Gastroesophageal sphincter (tissue), 4 donors: ENCODE results near the gene HEPHL1. TPM values are rescaled to one million over a fixed set of nuclear protein-coding genes. Genes with fewer than 3 reads are reported as not detected.

Experiments used
- ATAC-seq: fragments of 150-250 bp; one replicate; pipeline ENCODE4 v1.9.1; 2016; ENCODE audit warnings: mild to moderate bottlenecking, moderate library complexity
- H3K27ac ChIP-seq, 4 donors: fragments of 200-600 bp; sonication (generic) in 3 of 4; 1 replicate in 3 of 4; 2 replicates in 1 of 4; pipeline ENCODE4 v1.5.1; 2016 to 2019
- H3K27me3 ChIP-seq: fragments of 200-600 bp; sonication (generic); one replicate; pipeline ENCODE4 v1.5.1; 2019
- H3K36me3 ChIP-seq, 2 donors: fragments of 200-600 bp; sonication (generic); one replicate each; pipeline ENCODE4 v1.5.1; 2019; ENCODE audit warnings: control low read depth in 1 of 2
- H3K4me1 ChIP-seq, 3 donors: fragments of 200-600 bp; sonication (generic); 1 replicate in 2 of 3; 2 replicates in 1 of 3; pipeline ENCODE4 v1.5.1; 2016 to 2019; ENCODE audit warnings: control low read depth in 2 of 3
- H3K4me3 ChIP-seq, 2 donors: fragments of 200-600 bp; sonication (generic); one replicate each; pipeline ENCODE4 v1.5.1; 2019; ENCODE audit warnings: mild to moderate bottlenecking in 1 of 2, moderate library complexity in 1 of 2
- H3K9me3 ChIP-seq, 3 donors: fragments of 200-600 bp; sonication (generic); one replicate each; pipeline ENCODE4 v1.5.1; 2017 to 2019; ENCODE audit warnings: control low read depth in 2 of 3
- EP300 ChIP-seq: sonication (generic); formaldehyde crosslinking; IDR thresholded peaks from one replicate; pipeline ENCODE4 v1.6.1; 2017; ENCODE audit warnings: antibody characterized with exemption, mild to moderate bottlenecking
- POLR2A ChIP-seq, 2 donors: fragments of 450-650 bp; IDR thresholded peaks; one replicate each; pipeline ENCODE4 v1.6.1; 2017; ENCODE audit warnings: antibody characterized with exemption in 2 of 2, mild to moderate bottlenecking in 2 of 2, moderate library complexity in 1 of 2
- POLR2AphosphoS5 ChIP-seq: sonication (generic); formaldehyde crosslinking; IDR thresholded peaks from one replicate; pipeline ENCODE4 v1.6.1; 2017; ENCODE audit warnings: antibody characterized with exemption
- WGBS, 2 donors: methylation state at CpG; one replicate each; pipeline ENCODE4 v1.1.5; 2018; ENCODE audit warnings: low coverage in 1 of 2; 5-methylcytosine and 5-hydroxymethylcytosine counted together
- total RNA-seq, 4 donors: library from RNA; depleted of rRNA; stranded (reverse); fragments of >200 nt; gene quantifications; one replicate each; pipeline ENCODE4 v1.1.0, GENCODE V29; 2016
- TF ChIP-seq, protein P1 (sequence below), 4 experiments: fragments of 200-600 bp in 2 of 4; fragments of 450-650 bp in 2 of 4; sonication (generic) in 1 of 4; IDR thresholded peaks; one replicate each; pipeline ENCODE4 v1.5.1; 2017 to 2019; ENCODE audit warnings: antibody characterized with exemption in 4 of 4, mild to moderate bottlenecking in 2 of 4, moderate library complexity in 2 of 4

The HEPHL1 gene
- total RNA-seq, 4 donors from 2014 or later, result 0.16 to 0.67 TPM; not detected in 2

DNA sequence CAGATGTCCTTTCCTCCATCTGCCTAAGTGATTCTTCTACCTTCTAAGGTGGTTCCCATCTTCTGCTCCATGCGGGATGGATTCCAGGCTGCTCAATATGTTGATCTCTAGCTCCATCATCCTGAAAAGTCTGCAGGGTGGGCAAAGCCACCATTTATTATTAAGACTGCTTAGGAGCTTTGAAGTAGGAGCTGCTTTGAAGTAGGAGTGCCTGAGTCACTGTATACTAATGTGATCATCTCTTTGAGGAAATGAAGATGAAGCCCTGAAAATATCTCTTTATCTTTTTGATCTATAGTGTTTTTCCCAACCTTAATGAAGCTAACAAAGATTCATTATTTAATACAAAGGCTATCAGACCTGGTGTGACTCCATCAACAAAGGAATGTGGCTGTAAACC, 13.1 kb downstream of the HEPHL1 start:
- Histone ChIP-seq H3K4me1 (no peaks in the 10 kb centered on the region), H3K9me3 (peaks cover 0 to 4% (median 0%) of the 10 kb centered on the region in 3 donors), H3K4me3 (no peak overlapping the region), H3K36me3 (no peaks in the 10 kb centered on the region), H3K27me3 (no peaks in the 10 kb centered on the region), H3K27ac (no peak overlapping the region)
- TF ChIP-seq, protein P1, sequence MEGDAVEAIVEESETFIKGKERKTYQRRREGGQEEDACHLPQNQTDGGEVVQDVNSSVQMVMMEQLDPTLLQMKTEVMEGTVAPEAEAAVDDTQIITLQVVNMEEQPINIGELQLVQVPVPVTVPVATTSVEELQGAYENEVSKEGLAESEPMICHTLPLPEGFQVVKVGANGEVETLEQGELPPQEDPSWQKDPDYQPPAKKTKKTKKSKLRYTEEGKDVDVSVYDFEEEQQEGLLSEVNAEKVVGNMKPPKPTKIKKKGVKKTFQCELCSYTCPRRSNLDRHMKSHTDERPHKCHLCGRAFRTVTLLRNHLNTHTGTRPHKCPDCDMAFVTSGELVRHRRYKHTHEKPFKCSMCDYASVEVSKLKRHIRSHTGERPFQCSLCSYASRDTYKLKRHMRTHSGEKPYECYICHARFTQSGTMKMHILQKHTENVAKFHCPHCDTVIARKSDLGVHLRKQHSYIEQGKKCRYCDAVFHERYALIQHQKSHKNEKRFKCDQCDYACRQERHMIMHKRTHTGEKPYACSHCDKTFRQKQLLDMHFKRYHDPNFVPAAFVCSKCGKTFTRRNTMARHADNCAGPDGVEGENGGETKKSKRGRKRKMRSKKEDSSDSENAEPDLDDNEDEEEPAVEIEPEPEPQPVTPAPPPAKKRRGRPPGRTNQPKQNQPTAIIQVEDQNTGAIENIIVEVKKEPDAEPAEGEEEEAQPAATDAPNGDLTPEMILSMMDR (IDR thresholded peaks at IDR 0.05), result no peak
- TF ChIP-seq POLR2AphosphoS5 (no peak), POLR2A (IDR thresholded peaks at IDR 0.05) (no peak), EP300 (no peak)
- WGBS, 2 donors, result no CpG with 5 or more reads among the region's 1 CpG
- ATAC-seq, result no peak

DNA sequence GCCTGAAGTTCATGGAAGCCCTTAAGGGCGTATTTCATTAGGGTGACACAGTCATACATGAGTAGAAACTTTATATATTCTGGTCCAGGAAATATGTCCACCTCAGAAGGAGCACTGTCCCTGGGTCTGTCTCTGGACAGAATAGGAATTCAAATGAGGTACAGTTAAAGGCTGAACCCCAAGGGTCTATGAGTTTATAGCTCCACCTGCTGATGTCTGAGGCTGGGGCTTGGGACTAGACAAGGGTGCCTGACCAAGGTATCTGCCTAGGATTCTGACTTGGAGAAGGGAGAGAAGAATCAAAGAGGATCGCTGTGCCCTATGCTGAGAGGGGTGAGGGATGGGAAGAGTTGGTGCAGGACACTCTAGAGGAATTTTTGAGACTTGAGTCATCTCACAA, 14.9 kb downstream of the HEPHL1 start:
- no peaks in the 10 kb centered on the region for H3K4me1 ChIP-seq
- WGBS, 2 donors, result 67 to 100% methylated on average over 1 to 2 of the region's 2 CpGs
- TF ChIP-seq EP300 (no peak), POLR2A (IDR thresholded peaks at IDR 0.05) (no peak), POLR2AphosphoS5 (no peak)
- TF ChIP-seq, protein P1 (IDR thresholded peaks at IDR 0.05), result no peak
- ATAC-seq, result no peak
- no peaks in the 10 kb centered on the region for H3K36me3 ChIP-seq
- H3K27me3 ChIP-seq, result no peaks in the 10 kb centered on the region
- no peak overlapping the region for H3K27ac ChIP-seq
- H3K9me3 ChIP-seq, result no peaks in the 10 kb centered on the region
- no peak overlapping the region for H3K4me3 ChIP-seq

DNA sequence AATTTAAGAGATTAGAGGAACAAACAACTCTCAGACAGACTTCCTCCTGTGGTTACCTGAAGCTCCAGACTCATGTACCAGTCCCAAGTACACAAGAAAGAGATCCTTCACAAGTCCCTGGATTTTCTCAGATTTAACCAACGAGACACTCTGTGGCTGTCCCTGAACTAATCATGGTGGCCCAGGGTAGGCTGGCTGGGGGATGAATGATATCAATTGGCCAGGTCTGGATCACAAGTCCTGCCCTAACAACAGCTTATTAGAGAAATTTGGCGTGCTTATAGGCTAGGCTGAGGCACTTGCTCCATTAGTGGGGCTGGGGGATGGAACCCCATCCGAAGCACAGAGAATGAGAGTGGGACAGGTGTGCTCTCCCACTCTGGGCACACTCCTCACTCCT, 22.1 kb downstream of the HEPHL1 start:
- Histone ChIP-seq H3K36me3 (no peaks in the 10 kb centered on the region), H3K27me3 (no peaks in the 10 kb centered on the region), H3K9me3 (no peaks in the 10 kb centered on the region), H3K4me1 (no peaks in the 10 kb centered on the region), H3K27ac (no peak overlapping the region), H3K4me3 (no peak overlapping the region)
- WGBS, 2 donors, result 92 to 100% methylated on average over 1 to 2 of the region's 3 CpGs
- ATAC-seq, result no peak
- TF ChIP-seq EP300, result no peak
- TF ChIP-seq POLR2A (IDR thresholded peaks at IDR 0.05), result no peak
- TF ChIP-seq, protein P1 (IDR thresholded peaks at IDR 0.05), result no peak
- TF ChIP-seq POLR2AphosphoS5, result no peak

DNA sequence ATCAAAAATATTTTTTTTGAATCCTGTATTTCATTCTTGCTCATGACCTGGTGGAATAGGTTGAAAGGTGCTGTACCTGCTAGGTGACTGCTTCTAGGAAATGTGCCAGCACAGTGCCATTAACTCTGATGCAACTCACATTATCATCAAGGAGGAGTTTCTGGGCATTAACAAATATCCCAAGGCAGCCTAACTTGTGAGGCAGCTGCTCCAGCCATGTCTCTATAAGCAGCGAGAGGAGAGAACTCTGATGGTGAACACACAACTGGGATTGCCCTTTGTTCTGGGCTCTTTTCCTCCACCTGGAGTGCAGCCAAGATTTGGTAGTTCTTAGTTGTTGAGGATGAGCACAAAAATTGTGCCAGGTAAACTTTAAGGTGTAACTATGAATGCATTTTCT, 25.6 kb downstream of the HEPHL1 start:
- Histone ChIP-seq H3K4me1 (no peaks in the 10 kb centered on the region), H3K27me3 (no peaks in the 10 kb centered on the region), H3K9me3 (peaks cover 0 to 3% (median 0%) of the 10 kb centered on the region in 3 donors), H3K36me3 (no peaks in the 10 kb centered on the region), H3K27ac (no peak overlapping the region), H3K4me3 (no peak overlapping the region)
- no peak for ATAC-seq
- WGBS, 2 donors, result 71% methylated on average over 1 of the region's 1 CpG; no CpG with 5 or more reads in 1 of the 2 donors
- TF ChIP-seq POLR2AphosphoS5 (no peak), POLR2A (IDR thresholded peaks at IDR 0.05) (no peak), EP300 (no peak)
- TF ChIP-seq, protein P1 (IDR thresholded peaks at IDR 0.05), result no peak

DNA sequence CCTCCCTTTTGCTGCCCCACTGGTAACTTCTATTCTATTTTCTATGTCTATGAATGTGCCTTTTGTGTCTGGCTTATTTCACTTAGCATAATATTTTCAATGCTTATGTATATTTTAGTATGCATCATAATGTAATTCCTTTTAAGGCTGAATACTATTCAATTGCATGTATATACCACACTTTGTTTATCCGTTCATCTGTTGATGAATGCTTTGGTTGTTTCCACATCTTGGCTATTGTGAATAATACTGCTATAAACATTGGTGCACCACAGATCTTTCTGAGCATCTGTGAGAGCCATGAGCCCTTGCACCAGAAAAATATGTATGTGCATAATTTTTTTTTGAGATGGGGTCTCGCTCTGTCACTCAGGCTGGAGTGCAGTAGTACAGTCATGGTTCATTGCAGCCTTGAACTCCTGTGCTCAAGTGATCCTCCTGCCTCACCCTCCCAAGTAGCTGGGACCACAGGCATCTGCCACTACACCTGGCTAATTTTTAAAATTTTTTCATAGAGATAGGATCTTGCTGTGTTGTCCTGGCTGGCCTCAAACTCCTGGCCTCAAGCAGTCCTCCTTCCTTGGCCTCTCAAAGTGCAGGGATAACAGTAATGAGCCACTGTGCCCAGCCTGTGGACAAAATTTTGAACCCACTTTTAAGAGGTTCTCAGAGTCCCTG, 27.0 kb downstream of the HEPHL1 start:
- Histone ChIP-seq H3K27ac (no peak overlapping the region), H3K9me3 (peaks cover 0 to 7% (median 0%) of the 10 kb centered on the region in 3 donors), H3K27me3 (no peaks in the 10 kb centered on the region), H3K4me1 (no peaks in the 10 kb centered on the region), H3K4me3 (no peak overlapping the region), H3K36me3 (no peaks in the 10 kb centered on the region)
- no peak for TF ChIP-seq POLR2AphosphoS5
- 74 to 80% methylated on average over 1 to 2 of the region's 2 CpGs for WGBS, 2 donors
- no peak for ATAC-seq
